Thoracic aorta (tissue), 2 donors: Measurements from ENCODE around the gene TMEM237. TPM values are rescaled to one million over a fixed set of nuclear protein-coding genes. Genes with fewer than 3 reads are reported as not detected.

Experiments used
- ATAC-seq: fragments of 150-250 bp; one replicate; pipeline ENCODE4 v1.8.0; 2017; ENCODE audit warnings: low read depth; ENCODE audit not compliant: insufficient number of reproducible peaks, low FRiP score
- DNase-seq: peaks from one replicate; pipeline ENCODE4 v3.0.0-alpha.2; 2020; ENCODE audit warnings: low spot score
- H3K27ac ChIP-seq, 2 donors: fragments of 200-600 bp; sonication (generic); 1 replicate in 1 of 2; 2 replicates in 1 of 2; pipeline ENCODE4 v1.5.1; 2016; ENCODE audit warnings: mild to moderate bottlenecking in 2 of 2, moderate library complexity in 2 of 2
- H3K27me3 ChIP-seq: fragments of 200-600 bp; sonication (generic); replicated peaks from 2 replicates; pipeline ENCODE4 v1.6.0; 2016; ENCODE audit warnings: mild to moderate bottlenecking; ENCODE audit not compliant: insufficient read depth
- H3K36me3 ChIP-seq: fragments of 200-600 bp; sonication (generic); one replicate; pipeline ENCODE4 v1.5.1; 2016
- H3K4me1 ChIP-seq, 2 donors: fragments of 200-600 bp; sonication (generic); 1 replicate in 1 of 2; 2 replicates in 1 of 2; pipeline versions ENCODE4 v1.5.1 to v1.6.0; 2016; ENCODE audit warnings: low read depth in 2 of 2, mild to moderate bottlenecking in 1 of 2; ENCODE audit not compliant: control insufficient read depth in 1 of 2
- H3K4me3 ChIP-seq: fragments of 200-600 bp; sonication (generic); 2 replicates; pipeline ENCODE4 v1.5.1; 2016; ENCODE audit warnings: mild to moderate bottlenecking
- H3K9me3 ChIP-seq: fragments of 200-600 bp; sonication (generic); 2 replicates; pipeline ENCODE4 v1.5.1; 2016
- CTCF ChIP-seq: fragments of 200-600 bp; sonication (generic); IDR thresholded peaks from one replicate; pipeline ENCODE4 v1.5.1; 2019; ENCODE audit warnings: antibody characterized with exemption
- total RNA-seq, 2 donors: library from RNA; depleted of rRNA; stranded (reverse); fragments of >200 nt; gene quantifications; one replicate each; pipeline versions ENCODE4 v1.1.0 to v1.2.3, GENCODE V29; 2016

The TMEM237 gene
- total RNA-seq, 2 donors from 2014 or later, result 43.2 to 45.6 TPM

- Histone ChIP-seq H3K36me3 (peaks cover 6% of the 10 kb centered on the region), H3K4me3 (peak overlapping the region; percentile 90), H3K27ac (peak overlapping the region; percentile 93 to 98), H3K9me3 (no peaks in the 10 kb centered on the region), H3K4me1 (peaks cover 8 to 24% of the 10 kb centered on the region in 2 donors), H3K27me3 (no peaks in the 10 kb centered on the region)
- ATAC-seq, result peak; percentile 78
- peak; percentile 39 for DNase-seq
- TF ChIP-seq CTCF, result no peak
Measured at GRCh38 chr2:201642579-201643215, 606 bp downstream of the TMEM237 start.

GRCh38 chr2:201642086-201642578 lies 1.2 kb downstream of the TMEM237 start:
- H3K27me3 ChIP-seq, result no peaks in the 10 kb centered on the region
- peak overlapping the region; percentile 93 to 98 for H3K27ac ChIP-seq
- peaks cover 6% of the 10 kb centered on the region for H3K36me3 ChIP-seq
- no peak for TF ChIP-seq CTCF
- no peaks in the 10 kb centered on the region for H3K9me3 ChIP-seq
- peak overlapping the region; percentile 90 for H3K4me3 ChIP-seq
- DNase-seq (no peak), ATAC-seq (peak; percentile 9)
- peaks cover 8 to 24% of the 10 kb centered on the region in 2 donors for H3K4me1 ChIP-seq

GRCh38 chr2:201639205-201639604 lies 4.1 kb downstream of the TMEM237 start:
- H3K27ac ChIP-seq, result no peak overlapping the region
- H3K9me3 ChIP-seq, result no peaks in the 10 kb centered on the region
- no peak for ATAC-seq
- TF ChIP-seq CTCF, result no peak
- peaks cover 4 to 13% of the 10 kb centered on the region in 2 donors for H3K4me1 ChIP-seq
- no peak overlapping the region for H3K4me3 ChIP-seq
- H3K36me3 ChIP-seq, result peaks cover 27% of the 10 kb centered on the region
- DNase-seq, result no peak
- no peaks in the 10 kb centered on the region for H3K27me3 ChIP-seq

- H3K36me3 ChIP-seq, result peaks cover 35% of the 10 kb centered on the region
- no peak overlapping the region for H3K4me3 ChIP-seq
- ATAC-seq (no peak), DNase-seq (no peak)
- TF ChIP-seq CTCF, result no peak
- H3K27me3 ChIP-seq, result no peaks in the 10 kb centered on the region
- H3K4me1 ChIP-seq, result peaks cover 4 to 6% of the 10 kb centered on the region in 2 donors
- H3K9me3 ChIP-seq, result no peaks in the 10 kb centered on the region
- no peak overlapping the region for H3K27ac ChIP-seq
Measured at GRCh38 chr2:201638326-201638725, 5.0 kb downstream of the TMEM237 start.

GRCh38 chr2:201633661-201634249 lies 9.5 kb downstream of the TMEM237 start:
- no peaks in the 10 kb centered on the region for H3K27me3 ChIP-seq
- no peaks in the 10 kb centered on the region for H3K9me3 ChIP-seq
- no peak for ATAC-seq
- peaks cover 68% of the 10 kb centered on the region for H3K36me3 ChIP-seq
- H3K27ac ChIP-seq, result no peak overlapping the region
- TF ChIP-seq CTCF, result no peak
- no peak for DNase-seq
- H3K4me3 ChIP-seq, result no peak overlapping the region
- no peaks in the 10 kb centered on the region for H3K4me1 ChIP-seq
